ENCODE data around the gene SEMA4G.

DNA sequence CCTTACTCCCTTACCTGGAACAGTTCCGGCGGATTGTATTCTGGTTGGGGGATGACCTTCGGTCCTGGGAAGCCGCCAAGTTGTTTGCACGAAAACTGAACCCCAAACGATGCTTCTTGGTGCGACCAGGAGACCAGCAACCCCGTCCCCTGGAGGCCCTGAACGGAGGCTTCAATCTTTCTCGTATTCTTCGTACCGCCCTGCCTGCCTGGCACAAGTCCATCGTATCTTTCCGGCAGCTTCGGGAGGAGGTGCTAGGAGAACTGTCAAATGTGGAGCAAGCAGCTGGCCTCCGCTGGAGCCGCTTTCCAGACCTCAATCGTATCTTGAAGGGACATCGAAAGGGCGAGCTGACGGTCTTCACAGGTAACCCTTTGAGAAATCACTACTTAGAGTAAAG, 19.8 kb downstream of the SEMA4G start:
- TF ChIP-seq POLR2A (IDR thresholded peaks at IDR 0.05) (no peak), EP300 (IDR thresholded peaks at IDR 0.05) (no peak), POLR2AphosphoS5 (IDR thresholded peaks at IDR 0.05) (no peak)
- TF ChIP-seq, protein P1, sequence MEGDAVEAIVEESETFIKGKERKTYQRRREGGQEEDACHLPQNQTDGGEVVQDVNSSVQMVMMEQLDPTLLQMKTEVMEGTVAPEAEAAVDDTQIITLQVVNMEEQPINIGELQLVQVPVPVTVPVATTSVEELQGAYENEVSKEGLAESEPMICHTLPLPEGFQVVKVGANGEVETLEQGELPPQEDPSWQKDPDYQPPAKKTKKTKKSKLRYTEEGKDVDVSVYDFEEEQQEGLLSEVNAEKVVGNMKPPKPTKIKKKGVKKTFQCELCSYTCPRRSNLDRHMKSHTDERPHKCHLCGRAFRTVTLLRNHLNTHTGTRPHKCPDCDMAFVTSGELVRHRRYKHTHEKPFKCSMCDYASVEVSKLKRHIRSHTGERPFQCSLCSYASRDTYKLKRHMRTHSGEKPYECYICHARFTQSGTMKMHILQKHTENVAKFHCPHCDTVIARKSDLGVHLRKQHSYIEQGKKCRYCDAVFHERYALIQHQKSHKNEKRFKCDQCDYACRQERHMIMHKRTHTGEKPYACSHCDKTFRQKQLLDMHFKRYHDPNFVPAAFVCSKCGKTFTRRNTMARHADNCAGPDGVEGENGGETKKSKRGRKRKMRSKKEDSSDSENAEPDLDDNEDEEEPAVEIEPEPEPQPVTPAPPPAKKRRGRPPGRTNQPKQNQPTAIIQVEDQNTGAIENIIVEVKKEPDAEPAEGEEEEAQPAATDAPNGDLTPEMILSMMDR (IDR thresholded peaks at IDR 0.05): no peak
